IPS DF 19.7 (cell line): ENCODE results near the gene NEMP1.
"Not testable (repeated sequence)": the region's sequence is repeated elsewhere in the genome, so short reads cannot be mapped to it uniquely, and the experiment has no call there.

ENCODE experiments used
- DNase-seq: peaks from one replicate; pipeline ENCODE4 v3.0.0-alpha.2; 2013; ENCODE audit warnings: low read depth, low spot score

The NEMP1 gene

DNA sequence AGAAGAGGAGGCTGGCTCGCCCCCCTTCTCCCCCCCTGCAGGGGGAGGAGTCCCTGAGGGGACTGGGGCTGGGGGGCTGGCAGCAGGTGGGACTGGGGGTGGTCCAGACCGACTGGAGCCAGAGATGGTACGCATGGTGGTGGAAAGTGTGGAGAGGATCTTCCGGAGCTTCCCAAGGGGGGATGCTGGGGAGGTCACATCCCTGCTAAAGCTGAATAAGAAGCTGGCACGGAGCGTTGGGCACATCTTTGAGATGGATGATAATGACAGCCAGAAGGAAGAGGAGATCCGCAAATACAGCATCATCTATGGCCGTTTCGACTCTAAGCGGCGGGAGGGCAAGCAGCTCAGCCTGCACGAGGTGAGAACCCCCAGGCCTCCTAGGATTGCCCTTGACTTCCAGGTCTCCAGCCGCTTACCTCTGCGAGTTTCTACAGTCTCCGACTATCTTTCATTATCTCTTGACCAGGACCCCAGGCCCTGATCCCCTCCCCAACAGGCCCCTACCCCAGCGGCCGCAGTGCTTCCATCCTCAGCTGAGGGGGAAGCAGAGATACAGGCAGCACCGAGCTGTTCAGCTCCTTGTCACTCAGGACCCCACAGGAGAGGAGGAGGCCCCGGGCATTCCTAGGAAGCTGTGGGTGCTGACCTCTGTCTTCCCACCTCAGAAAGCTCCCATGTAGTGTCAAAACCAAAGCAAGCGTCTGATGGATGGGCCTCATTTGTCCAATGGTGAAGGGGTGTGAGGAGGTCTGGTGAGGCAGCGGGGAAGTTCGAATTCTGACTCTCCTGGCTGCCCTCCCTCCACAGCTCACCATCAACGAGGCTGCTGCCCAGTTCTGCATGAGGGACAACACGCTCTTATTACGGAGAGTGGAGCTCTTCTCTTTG, 13.3 kb upstream of the NEMP1 start:
- DNase-seq = no peak

GRCh38 chr12:57090924-57091637, 12.5 kb upstream of the NEMP1 start:
- DNase-seq = no peak

DNA sequence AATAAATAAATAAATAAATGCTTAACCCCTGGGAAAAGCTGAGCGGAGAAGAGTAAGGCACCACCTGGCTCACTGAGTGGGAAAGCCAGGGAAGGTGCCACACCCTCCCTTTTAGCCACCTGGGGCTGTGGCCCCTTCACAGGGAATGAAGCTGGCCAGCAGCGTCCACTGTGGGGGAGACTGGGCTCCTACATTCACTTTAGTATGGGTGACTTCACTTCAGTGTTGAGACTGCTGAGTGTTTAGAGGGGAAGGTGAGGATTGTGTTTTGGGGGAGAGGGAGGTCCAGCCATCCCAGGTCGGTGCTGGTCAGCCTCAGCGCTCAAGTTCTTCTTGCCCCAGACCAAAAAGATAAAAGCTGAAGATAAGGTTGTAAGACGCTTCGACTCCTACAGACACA, 11.9 kb upstream of the NEMP1 start:
- no peak for DNase-seq

DNA sequence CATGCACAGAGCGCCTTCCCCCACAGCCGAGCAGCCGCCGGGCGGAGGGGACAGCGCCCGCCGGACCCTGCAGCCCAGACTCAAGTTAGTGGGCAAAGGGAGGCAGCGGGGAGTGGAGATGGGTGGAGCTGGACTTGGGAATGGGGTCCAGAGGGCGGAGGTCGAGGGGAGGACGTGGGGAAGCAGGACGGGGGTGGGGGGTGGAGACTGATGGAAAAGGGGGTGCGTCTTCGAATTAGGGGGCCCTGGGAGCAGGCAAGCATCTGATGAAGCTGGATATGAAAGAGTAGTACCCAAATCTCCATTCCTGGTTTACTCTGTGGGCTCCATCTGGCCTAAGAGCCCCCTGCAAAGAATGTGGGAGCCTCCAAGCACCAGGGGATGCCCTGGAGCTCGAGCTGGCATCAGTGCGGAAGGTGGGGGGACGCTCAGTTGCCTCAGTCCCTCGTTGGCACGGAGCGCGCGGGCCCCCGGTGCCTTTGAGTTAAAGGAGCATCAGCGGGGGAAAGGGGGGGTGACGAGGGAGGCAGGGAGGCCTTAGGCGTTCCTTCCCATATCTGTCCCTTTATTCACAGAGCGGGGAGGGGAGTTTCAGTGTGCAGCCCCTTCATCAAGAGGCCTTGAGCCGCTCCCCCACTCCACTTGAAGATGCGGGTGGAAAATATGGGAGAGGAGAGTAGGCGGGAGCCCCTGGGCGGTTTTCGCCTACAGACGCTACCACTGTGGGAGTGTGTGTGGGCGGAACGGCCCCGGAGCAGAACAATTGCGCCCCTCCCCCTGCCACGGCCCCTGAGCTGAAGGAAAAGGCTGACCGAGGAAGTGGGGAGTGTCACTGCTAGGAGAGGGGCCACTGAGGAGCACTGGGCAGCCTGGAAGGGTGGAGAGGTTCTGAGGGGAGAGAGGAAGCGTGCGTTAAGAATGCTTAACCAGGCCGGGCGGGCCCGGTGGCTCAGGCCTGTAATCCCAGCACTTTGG, 11.0 kb upstream of the NEMP1 start:
- DNase-seq = no peak

- DNase-seq = no peak
Measured at GRCh38 chr12:57088354-57089270, 10.0 kb upstream of the NEMP1 start, which contains the start of gene NAB2. Gene NAB2, plus strand, starts transcription at chr12:57089114. Its CDS starts 158 bp downstream, at chr12:57089272.

GRCh38 chr12:57087691-57088353, 9.2 kb upstream of the NEMP1 start:
- no peak for DNase-seq

DNA sequence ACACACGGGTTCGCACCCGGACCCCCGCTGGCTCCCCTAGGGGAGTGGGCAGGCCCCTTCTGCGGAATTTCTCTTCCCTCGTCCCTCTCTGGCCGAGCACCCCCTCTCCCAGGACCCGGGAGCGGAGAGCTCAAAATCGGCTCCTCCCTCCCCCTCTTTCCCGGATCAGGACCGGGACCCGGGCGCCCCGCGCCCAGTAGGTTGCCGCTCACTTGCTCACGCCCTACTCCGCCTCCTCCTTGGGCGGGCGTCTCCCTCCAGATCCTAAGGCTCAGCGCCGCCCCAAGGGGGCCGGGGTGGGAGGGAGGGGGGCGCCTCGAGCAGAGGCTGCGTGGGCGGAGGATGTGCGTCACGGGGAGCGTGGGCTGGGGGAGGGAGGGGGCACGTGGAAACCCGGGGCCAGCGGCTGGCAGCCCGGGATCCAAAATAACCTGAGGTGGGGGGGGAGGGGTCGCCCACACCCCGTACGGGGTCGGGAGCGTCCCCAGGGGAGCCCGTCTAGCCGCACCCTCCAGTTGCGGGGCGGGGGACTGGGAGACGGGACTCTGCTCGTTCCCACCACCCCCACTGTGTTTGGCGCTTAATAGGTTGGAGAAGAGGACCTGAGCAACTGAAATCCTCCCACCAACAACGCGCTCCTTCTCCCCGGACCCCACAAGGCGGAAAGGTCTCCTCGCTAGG, 8.6 kb upstream of the NEMP1 start:
- no peak for DNase-seq

DNA sequence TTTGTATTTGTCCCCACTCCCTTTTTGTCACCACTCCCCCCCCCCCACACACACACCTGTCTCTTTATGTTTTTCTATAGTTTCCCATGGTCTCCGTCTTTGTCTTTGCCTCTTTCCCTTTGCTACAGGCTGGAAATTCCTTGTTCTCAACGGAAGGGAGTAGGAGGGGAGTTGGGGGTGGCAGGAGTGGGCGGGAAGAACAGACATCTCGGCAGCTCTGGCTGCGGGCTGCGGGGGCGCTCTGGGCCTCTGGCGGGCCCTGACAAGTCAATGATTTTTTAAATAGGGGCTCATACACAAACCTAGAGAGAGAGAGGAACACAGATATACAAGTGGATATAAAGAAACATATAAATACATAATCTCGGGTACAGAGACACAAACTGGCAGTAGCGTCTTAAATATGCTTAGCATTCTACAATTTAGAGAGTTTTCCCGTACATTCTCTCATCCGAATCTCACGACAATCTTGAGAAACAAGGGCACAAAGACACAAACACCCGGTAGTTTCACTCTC, 8.0 kb upstream of the NEMP1 start:
- no peak for DNase-seq

DNA sequence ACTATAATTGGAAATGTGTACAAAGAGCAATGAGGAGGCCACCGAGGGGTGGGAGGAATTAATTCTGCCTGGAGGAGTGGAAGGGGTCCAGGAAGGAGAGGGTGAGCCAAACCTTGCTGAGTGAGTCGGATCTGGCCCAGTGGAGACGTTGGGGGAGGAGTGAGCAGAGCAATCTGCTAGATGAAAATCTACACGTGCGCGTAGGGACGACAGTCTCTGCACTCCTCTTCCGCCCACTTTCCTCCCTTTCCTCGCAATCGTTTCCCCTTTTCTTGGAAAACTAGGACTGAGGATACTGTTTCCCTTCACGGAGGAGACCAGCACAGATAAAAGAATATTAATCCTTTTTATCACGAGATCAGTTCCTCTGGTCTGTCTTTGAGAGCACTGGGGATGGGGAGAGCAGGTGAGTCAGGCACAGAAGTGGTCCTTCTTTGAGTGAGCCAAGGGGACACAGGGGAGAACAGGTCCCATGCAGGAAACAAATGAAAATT, 7.5 kb upstream of the NEMP1 start:
- DNase-seq = no peak

DNA sequence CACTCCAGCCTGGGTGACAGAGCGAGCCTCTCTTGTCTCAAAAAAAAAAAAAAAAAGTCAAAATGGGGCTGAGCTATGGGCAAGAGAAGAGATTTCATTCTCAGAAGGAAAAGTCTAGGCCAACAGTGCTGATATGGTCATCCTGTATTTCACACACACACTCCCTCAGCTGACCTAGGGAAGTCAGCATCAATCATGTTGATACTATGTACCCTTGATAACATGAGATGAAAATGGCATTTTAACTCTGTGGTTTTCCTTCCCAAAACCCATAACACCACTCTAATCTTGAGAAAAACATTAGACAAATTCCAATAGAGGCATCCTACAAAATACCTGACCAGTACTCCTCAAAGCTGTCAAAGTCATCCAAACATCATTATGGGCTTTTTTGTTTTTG, 2.3 kb upstream of the NEMP1 start:
- no peak for DNase-seq

DNA sequence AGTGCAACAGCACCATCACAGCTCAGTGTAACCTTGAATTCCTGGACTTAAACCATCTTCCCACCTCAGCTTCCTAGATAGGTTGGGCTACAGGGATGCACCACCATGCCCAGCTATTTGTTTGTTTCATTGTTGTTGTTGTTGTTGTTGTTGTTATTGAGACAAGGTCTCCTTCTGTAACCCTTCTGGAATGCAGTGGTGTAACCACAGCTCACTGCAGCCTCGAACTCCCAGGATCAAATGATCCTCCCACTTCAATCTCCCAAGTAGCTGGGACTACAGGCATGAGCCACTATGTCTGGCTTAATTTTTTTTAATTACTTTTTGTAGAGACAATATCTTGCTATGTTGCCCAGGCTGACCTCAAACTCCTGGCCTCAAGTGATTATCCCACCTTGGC, 1.2 kb upstream of the NEMP1 start:
- DNase-seq = no peak

DNA sequence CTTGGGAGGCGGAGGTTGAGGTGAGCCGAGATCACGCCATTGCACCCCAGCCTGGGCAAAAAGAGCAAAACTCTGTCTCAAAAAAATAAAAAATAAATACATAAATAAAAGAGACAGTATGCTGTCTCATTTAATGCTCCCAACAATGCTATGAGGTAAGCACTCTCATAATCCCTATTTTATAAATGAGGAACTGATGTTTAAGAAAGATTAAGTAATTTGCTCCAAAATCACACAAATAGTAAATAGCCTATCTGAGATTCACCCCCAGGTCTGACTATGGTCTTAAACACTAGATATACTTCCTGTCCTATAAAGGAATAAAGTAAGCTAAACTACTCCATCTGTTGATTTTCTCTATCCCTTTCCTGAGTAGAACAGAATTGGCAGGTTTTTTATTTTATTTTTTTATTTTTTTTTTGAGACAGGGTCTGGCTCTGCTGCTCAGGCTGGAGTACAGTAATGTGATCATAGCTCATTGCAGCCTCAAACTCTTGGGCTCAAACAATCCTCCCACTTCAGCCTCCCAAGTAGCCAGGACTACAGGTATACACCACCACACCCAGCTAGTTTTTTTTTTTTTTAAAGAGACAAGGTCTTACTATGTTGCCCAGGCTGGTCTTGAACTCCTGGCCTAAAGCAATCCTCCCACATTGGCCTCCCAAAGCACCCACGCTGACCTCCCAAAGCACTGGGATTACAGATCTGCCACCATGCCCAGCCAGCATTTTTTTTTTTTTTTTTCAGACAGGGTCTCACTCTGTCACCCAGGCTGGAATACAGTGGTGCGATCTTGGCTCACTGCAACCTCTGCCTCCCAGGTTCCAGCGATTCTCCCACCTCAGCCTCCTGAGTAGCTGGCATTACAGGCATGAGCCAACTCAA, 4.8 kb downstream of the NEMP1 start:
- not testable (repeated sequence) for DNase-seq

DNA sequence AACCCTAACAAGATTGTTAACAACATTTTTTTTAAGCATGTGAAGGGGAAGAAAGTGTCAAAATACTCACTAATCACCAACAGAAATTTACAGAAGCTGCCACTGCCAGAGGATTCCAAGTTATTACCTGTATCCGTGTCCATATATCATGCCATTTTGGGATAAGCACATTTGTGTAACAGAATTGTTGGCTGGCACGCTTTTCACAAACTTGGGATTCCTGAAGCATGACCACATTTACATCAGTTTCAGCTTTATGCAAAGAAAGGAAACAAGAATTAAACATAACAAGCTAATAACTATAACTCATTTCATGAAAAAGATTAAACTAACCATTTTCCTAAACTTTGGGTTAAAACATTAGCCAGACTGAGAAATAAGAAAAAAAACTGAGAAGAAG, 5.9 kb downstream of the NEMP1 start:
- DNase-seq = no peak

DNA sequence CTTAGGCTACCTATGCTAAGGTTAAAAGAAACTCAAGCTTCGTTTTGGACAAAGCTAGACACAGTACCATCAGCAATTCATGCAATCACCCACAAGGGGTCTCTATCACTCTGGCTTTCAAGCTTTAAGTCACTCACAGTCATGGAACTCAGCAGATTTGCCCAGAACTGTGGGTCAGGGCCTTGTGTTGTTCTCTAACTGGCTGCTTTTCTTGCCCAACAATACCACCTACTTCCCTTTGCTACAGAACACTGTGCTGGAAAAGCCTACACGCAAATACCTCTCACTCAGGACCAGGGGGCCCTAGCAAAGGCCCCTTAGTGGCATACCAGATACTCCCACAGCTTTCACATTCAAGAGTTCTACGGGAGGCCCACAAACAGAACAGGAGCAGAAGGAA, 9.1 kb downstream of the NEMP1 start:
- no peak for DNase-seq

DNA sequence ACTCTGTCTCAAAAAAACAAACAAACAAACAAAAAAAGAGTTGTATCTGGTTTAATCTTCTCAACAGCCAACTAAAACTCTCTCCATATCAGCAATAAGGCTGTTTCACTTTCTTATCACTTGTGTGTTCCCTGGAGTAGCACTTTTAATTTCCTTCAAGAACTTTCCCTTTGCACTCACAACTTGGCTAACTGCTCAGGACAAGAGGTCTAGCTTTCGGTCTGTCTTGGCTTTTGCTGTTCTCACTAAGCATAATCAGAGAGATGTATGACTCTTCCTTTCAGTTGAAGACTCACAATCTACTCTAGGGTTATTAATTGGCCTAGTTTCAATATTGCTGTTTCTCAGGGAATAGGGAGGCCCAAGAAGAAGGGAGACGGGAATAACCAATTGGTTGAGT, 12.3 kb downstream of the NEMP1 start:
- no peak for DNase-seq

- DNase-seq = no peak
Measured at GRCh38 chr12:57063991-57064685, 14.5 kb downstream of the NEMP1 start.

GRCh38 chr12:57058454-57058853, 20.1 kb downstream of the NEMP1 start:
- no peak for DNase-seq
